ENCODE measurements around the gene PEF1. TPM values are rescaled to one million over a fixed set of nuclear protein-coding genes. Genes with fewer than 3 reads are reported as not detected.

Gene PEF1
- total RNA-seq, 2 experiments from 2014 or later = 48.8 to 59.3 TPM

DNA sequence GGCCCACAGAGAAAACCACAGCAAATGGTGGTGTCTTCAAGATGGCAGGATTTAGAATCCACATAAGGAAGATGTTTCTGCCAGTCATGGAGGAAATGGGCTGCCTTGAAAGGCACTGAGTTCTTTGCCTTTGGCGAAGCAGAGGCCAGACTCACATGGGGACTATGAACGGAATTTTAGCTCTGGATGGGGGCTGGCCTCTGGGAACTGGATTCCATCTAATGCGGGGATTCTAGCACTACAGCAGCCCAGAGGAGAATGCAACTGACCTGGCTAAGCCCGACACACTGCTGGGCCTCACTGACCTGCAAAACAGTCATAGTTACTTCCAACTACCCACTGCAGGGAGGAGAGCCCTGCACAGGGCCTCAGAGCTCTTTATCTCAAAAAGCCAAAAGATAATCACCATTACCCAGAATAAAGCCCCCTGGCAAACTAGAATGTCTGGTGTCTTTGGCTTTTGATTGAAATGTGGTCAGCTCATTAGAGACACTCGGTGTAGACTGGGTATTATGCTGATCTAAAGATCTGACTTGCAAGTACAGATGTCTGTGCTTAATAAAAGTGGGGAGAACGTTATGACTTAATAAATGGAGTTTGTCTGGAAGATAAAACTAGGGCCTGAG, 15.6 kb downstream of the PEF1 start:
- CTCF ChIA-PET = interaction anchor here (0.5 to 1.4 kb wide), 5 partner anchors 10 to 673 kb away, joined by 3 to 5 read pairs (median 4); no protein-coding TSS in a partner anchor

GRCh38 chr1:31627930-31628559, 16.6 kb downstream of the PEF1 start:
- Mint-ChIP-seq H3K27ac (no peak overlapping the region), H3K4me1 (no peaks in the 10 kb centered on the region), H3K27me3 (no peaks in the 10 kb centered on the region), H3K36me3 (ENCODE audit: low read depth) (peaks cover 19% of the 10 kb centered on the region), H3K9me3 (ENCODE audit: low read depth) (no peaks in the 10 kb centered on the region), H3K4me3 (no peak overlapping the region)
- ATAC-seq (no peak), DNase-seq (no peak)
- intact Hi-C loops (cut with DNase I, micrococcal nuclease) = no loop called here
- POLR2A ChIA-PET = no interaction called here
- CTCF ChIA-PET = interaction anchor here (0.7 kb wide), 1 partner anchor 53 kb away, joined by 3 read pairs; no protein-coding TSS in a partner anchor

More for the DNA sequence above, 15.6 kb downstream of the PEF1 start:
- Mint-ChIP-seq H3K9me3 (ENCODE audit: low read depth) (no peaks in the 10 kb centered on the region), H3K27me3 (no peaks in the 10 kb centered on the region), H3K27ac (no peak overlapping the region), H3K4me3 (no peak overlapping the region), H3K4me1 (no peaks in the 10 kb centered on the region), H3K36me3 (ENCODE audit: low read depth) (peaks cover 17% of the 10 kb centered on the region)
- POLR2A ChIA-PET = no interaction called here
- intact Hi-C loops (cut with DNase I, micrococcal nuclease) = no loop called here
- DNase-seq = no peak
- ATAC-seq = no peak

GRCh38 chr1:31627301-31627929, 17.3 kb downstream of the PEF1 start:
- no peak overlapping the region for H3K27ac Mint-ChIP-seq
- DNase-seq (no peak), ATAC-seq (no peak)
- CTCF ChIA-PET = no interaction called here
- no peaks in the 10 kb centered on the region for H3K4me1 Mint-ChIP-seq
- POLR2A ChIA-PET = no interaction called here
- H3K36me3 Mint-ChIP-seq (ENCODE audit: low read depth) = peaks cover 15% of the 10 kb centered on the region
- H3K27me3 Mint-ChIP-seq = no peaks in the 10 kb centered on the region
- H3K4me3 Mint-ChIP-seq = no peak overlapping the region
- intact Hi-C loops (cut with DNase I, micrococcal nuclease) = no loop called here
- no peaks in the 10 kb centered on the region for H3K9me3 Mint-ChIP-seq (ENCODE audit: low read depth)

DNA sequence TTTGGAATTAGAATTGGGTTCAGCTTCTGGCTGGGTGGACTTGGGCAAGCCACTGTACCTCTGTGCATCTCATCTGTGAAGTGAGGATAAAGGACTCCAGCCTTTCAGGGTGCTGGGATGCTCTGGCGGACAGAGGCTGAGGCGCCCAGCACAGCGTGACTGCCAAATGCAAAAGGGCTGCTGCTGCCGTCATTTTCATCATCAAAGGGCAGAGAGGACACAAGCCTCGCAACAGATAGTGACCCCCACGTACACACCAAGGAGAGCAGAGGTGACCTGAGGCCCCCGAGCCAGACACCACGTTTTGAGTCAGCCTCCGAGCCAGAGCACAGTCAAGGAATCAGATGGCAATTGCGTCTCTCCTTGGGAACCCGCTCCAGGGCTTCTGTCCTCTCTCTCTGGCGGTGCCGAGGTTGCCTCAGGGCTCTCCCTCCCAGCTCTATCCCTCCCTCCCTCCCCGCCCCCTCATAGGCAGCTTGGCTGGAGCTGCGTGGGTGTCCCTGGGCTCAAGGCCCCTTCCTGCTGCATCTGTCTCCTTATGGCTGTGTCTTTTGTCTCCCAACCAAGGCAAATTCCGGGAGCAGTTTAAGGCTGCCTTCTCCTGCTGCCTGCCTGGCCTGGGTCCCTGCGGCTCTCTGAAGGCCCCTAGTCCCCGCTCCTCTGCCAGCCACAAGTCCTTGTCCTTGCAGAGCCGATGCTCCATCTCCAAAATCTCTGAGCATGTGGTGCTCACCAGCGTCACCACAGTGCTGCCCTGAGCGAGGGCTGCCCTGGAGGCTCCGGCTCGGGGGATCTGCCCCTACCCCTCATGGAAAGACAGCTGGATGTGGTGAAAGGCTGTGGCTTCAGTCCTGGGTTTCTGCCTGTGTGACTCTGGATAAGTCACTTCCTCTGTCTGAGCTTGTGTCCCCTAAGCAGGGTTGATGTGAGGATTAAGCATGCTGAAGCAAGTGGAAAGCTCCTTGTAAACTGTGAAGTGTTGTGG, 18.2 kb downstream of the PEF1 start:
- ChIA-PET POLR2A (no interaction called here), CTCF (interaction anchor here (0.6 kb wide), 1 partner anchor 47 kb away, joined by 3 read pairs; no protein-coding TSS in a partner anchor)
- intact Hi-C loops (cut with DNase I, micrococcal nuclease) = no loop called here
- DNase-seq (no peak), ATAC-seq (no peak)
- Mint-ChIP-seq H3K27me3 (no peaks in the 10 kb centered on the region), H3K4me1 (no peaks in the 10 kb centered on the region), H3K27ac (no peak overlapping the region), H3K9me3 (ENCODE audit: low read depth) (no peaks in the 10 kb centered on the region), H3K4me3 (no peak overlapping the region), H3K36me3 (ENCODE audit: low read depth) (peaks cover 13% of the 10 kb centered on the region)

GRCh38 chr1:31625561-31626222, 19.0 kb downstream of the PEF1 start:
- ChIA-PET CTCF (interaction anchor here (0.6 to 0.7 kb wide), 2 partner anchors 29 to 47 kb away, joined by 3 read pairs; no protein-coding TSS in a partner anchor), POLR2A (no interaction called here)
- DNase-seq (no peak), ATAC-seq (no peak)
- no peaks in the 10 kb centered on the region for H3K4me1 Mint-ChIP-seq
- peaks cover 13% of the 10 kb centered on the region for H3K36me3 Mint-ChIP-seq (ENCODE audit: low read depth)
- H3K27ac Mint-ChIP-seq = no peak overlapping the region
- no peaks in the 10 kb centered on the region for H3K27me3 Mint-ChIP-seq
- intact Hi-C loops (cut with DNase I, micrococcal nuclease) = no loop called here
- H3K4me3 Mint-ChIP-seq = no peak overlapping the region
- H3K9me3 Mint-ChIP-seq (ENCODE audit: low read depth) = no peaks in the 10 kb centered on the region

GRCh38 chr1:31624731-31625514, 19.8 kb downstream of the PEF1 start:
- no peak for DNase-seq
- H3K27ac Mint-ChIP-seq = no peak overlapping the region
- H3K4me1 Mint-ChIP-seq = no peaks in the 10 kb centered on the region
- POLR2A ChIA-PET = no interaction called here
- intact Hi-C loops (cut with DNase I, micrococcal nuclease) = no loop called here
- H3K36me3 Mint-ChIP-seq (ENCODE audit: low read depth) = peaks cover 10% of the 10 kb centered on the region
- no peak overlapping the region for H3K4me3 Mint-ChIP-seq
- CTCF ChIA-PET = interaction anchor here (0.6 to 0.7 kb wide), 2 partner anchors 22 to 28 kb away, joined by 3 read pairs; no protein-coding TSS in a partner anchor
- H3K27me3 Mint-ChIP-seq = no peaks in the 10 kb centered on the region
- H3K9me3 Mint-ChIP-seq (ENCODE audit: low read depth) = no peaks in the 10 kb centered on the region
- no peak for ATAC-seq

DNA sequence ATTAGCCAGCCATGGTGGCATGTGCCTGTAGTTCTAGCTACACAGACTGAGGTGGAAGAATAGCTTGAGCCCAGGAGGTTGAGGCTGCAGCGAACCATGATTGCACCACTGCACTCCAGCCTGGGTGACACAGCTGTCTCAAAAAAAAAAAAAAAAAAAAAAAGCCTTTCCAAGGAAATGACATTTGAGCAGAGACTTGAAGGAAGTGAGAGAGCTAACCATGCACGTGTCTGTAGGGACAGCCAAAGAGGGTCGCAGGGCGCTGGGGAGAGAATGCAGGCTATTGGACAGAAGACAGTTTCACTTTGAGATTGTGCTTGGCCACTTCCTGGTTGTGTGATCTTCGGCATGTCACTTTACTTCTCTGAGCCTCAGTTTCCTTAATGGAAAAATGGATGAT, 20.4 kb downstream of the PEF1 start:
- ATAC-seq (peak; percentile 30), DNase-seq (no peak)
- ChIA-PET POLR2A (no interaction called here), CTCF (interaction anchor here (0.6 kb wide), 1 partner anchor 22 kb away, joined by 3 read pairs; no protein-coding TSS in a partner anchor)
- H3K36me3 Mint-ChIP-seq (ENCODE audit: low read depth) = peaks cover 6% of the 10 kb centered on the region
- no peak overlapping the region for H3K27ac Mint-ChIP-seq
- intact Hi-C loops (cut with DNase I, micrococcal nuclease) = no loop called here
- H3K4me1 Mint-ChIP-seq = no peaks in the 10 kb centered on the region
- H3K27me3 Mint-ChIP-seq = peaks cover 3% of the 10 kb centered on the region
- no peak overlapping the region for H3K4me3 Mint-ChIP-seq
- no peaks in the 10 kb centered on the region for H3K9me3 Mint-ChIP-seq (ENCODE audit: low read depth)

GRCh38 chr1:31623365-31623764, 21.3 kb downstream of the PEF1 start:
- H3K4me1 Mint-ChIP-seq = no peaks in the 10 kb centered on the region
- H3K27me3 Mint-ChIP-seq = peaks cover 6% of the 10 kb centered on the region
- ATAC-seq = no peak
- no peak overlapping the region for H3K27ac Mint-ChIP-seq
- no peak overlapping the region for H3K4me3 Mint-ChIP-seq
- POLR2A ChIA-PET = no interaction called here
- intact Hi-C loops (cut with DNase I, micrococcal nuclease) = no loop called here
- CTCF ChIA-PET = no interaction called here
- no peaks in the 10 kb centered on the region for H3K9me3 Mint-ChIP-seq (ENCODE audit: low read depth)
- H3K36me3 Mint-ChIP-seq (ENCODE audit: low read depth) = peaks cover 4% of the 10 kb centered on the region
- no peak for DNase-seq

DNA sequence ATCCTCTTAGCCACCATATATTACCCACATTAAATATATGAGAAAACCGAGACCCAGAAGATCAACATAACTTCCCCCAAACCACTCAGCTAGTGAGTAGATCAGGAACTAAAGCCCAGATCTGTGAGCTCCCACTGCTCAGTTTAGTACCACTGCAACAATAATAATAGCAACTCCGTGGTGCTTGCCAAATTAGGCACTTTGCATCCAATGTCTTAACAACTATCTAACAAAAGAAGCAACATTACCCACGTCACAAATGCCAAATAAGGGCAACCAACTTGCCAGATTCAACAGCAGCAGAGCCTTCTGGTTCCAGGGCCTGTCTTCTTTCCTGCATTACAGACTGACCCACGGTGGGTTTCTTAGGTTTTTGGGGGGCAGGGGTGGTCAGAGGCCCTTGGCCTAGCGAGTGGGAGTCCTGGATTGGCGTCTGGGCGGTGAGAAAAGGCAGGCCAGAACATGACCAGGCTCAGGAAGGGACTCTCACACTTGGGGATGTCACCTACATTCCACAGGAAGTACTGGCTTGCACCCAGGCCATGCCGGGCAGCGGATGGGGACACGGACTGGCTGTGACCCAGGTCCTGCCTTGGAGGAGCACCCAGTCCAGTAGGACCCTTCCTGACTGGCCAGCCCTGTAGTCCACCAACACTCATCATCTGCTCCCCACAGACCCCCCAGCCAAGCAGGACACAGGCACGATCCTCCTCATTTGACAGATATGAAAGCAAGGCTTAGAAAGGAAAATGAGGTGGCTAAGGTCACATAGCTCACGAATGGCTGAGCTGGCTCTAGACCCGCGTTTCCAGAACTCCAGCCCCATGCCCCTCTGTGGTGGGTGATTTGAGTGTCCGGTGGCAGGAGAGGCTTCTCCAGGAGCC, 22.6 kb downstream of the PEF1 start:
- ATAC-seq = no peak
- CTCF ChIA-PET = interaction anchor here (0.7 kb wide), 1 partner anchor 58 kb away, joined by 3 read pairs; no protein-coding TSS in a partner anchor
- DNase-seq = no peak
- peaks cover 4% of the 10 kb centered on the region for H3K36me3 Mint-ChIP-seq (ENCODE audit: low read depth)
- no peak overlapping the region for H3K27ac Mint-ChIP-seq
- peaks cover 10% of the 10 kb centered on the region for H3K27me3 Mint-ChIP-seq
- intact Hi-C loops (cut with DNase I, micrococcal nuclease) = no loop called here
- H3K9me3 Mint-ChIP-seq (ENCODE audit: low read depth) = no peaks in the 10 kb centered on the region
- POLR2A ChIA-PET = interaction anchor here (0.6 kb wide), 1 partner anchor 57 kb away, joined by 3 read pairs; no protein-coding TSS in a partner anchor
- peaks cover 3% of the 10 kb centered on the region for H3K4me1 Mint-ChIP-seq
- no peak overlapping the region for H3K4me3 Mint-ChIP-seq

- H3K9me3 Mint-ChIP-seq (ENCODE audit: low read depth) = no peaks in the 10 kb centered on the region
- H3K4me1 Mint-ChIP-seq = peaks cover 3% of the 10 kb centered on the region
- ChIA-PET POLR2A (no interaction called here), CTCF (no interaction called here)
- no peak for ATAC-seq
- intact Hi-C loops (cut with DNase I, micrococcal nuclease) = no loop called here
- peaks cover 4% of the 10 kb centered on the region for H3K36me3 Mint-ChIP-seq (ENCODE audit: low read depth)
- no peak overlapping the region for H3K4me3 Mint-ChIP-seq
- peaks cover 16% of the 10 kb centered on the region for H3K27me3 Mint-ChIP-seq
- H3K27ac Mint-ChIP-seq = no peak overlapping the region
- no peak for DNase-seq
Observed at GRCh38 chr1:31621498-31621820, 23.2 kb downstream of the PEF1 start.

All from activated CD4-positive, alpha-beta T cell treated with anti-CD3 and anti-CD28 coated beads for 36 hours (primary cell).